Measurements from ENCODE around the gene SPATA18.
"Not testable (repeated sequence)": the region's sequence is repeated elsewhere in the genome, so short reads cannot be mapped to it uniquely, and the experiment has no call there.

Gene SPATA18

GRCh38 chr4:52052475-52052780 lies 1.3 kb downstream of the SPATA18 start:
- no peak for DNase-seq (ENCODE audit: low read depth)

- DNase-seq (ENCODE audit: low read depth), result no peak
These were observed 3.1 kb downstream of the SPATA18 start for GRCh38 chr4:52054254-52054653.

GRCh38 chr4:52057196-52057595 lies 6.1 kb downstream of the SPATA18 start:
- no peak for DNase-seq (ENCODE audit: low read depth)

GRCh38 chr4:52058275-52058674 lies 7.2 kb downstream of the SPATA18 start:
- no peak for DNase-seq (ENCODE audit: low read depth)

GRCh38 chr4:52059372-52059771 lies 8.3 kb downstream of the SPATA18 start:
- no peak for DNase-seq (ENCODE audit: low read depth)

- DNase-seq (ENCODE audit: low read depth), result no peak
These were observed 18.5 kb downstream of the SPATA18 start for GRCh38 chr4:52069571-52069970.

- DNase-seq (ENCODE audit: low read depth), result no peak
These were observed 20.9 kb downstream of the SPATA18 start for GRCh38 chr4:52071791-52072546.

- no peak for DNase-seq (ENCODE audit: low read depth)
These were observed 25.6 kb downstream of the SPATA18 start for GRCh38 chr4:52076731-52077130.

GRCh38 chr4:52079659-52080058 lies 28.6 kb downstream of the SPATA18 start:
- no peak for DNase-seq (ENCODE audit: low read depth)

- no peak for DNase-seq (ENCODE audit: low read depth)
These were observed 30.1 kb downstream of the SPATA18 start for GRCh38 chr4:52081216-52081615.

- DNase-seq (ENCODE audit: low read depth), result not testable (repeated sequence)
These were observed 35.3 kb downstream of the SPATA18 start for GRCh38 chr4:52086425-52086824.

- no peak for DNase-seq (ENCODE audit: low read depth)
These were observed 40.7 kb downstream of the SPATA18 start for GRCh38 chr4:52091801-52092200.

GRCh38 chr4:52093466-52093865 lies 42.4 kb downstream of the SPATA18 start:
- DNase-seq (ENCODE audit: low read depth), result no peak

- no peak for DNase-seq (ENCODE audit: low read depth)
These were observed 43.5 kb downstream of the SPATA18 start for GRCh38 chr4:52094376-52095145.

GRCh38 chr4:52095374-52095773 lies 44.3 kb downstream of the SPATA18 start:
- no peak for DNase-seq (ENCODE audit: low read depth)

GRCh38 chr4:52096048-52096447 lies 44.9 kb downstream of the SPATA18 start:
- no peak for DNase-seq (ENCODE audit: low read depth)

- DNase-seq (ENCODE audit: low read depth), result no peak
These were observed 47.5 kb downstream of the SPATA18 start for GRCh38 chr4:52098618-52099017.

GRCh38 chr4:52099860-52100461 lies 48.9 kb downstream of the SPATA18 start:
- DNase-seq (ENCODE audit: low read depth), result no peak

GRCh38 chr4:52102587-52102986 lies 51.5 kb downstream of the SPATA18 start:
- no peak for DNase-seq (ENCODE audit: low read depth)

- no peak for DNase-seq (ENCODE audit: low read depth)
These were observed 52.2 kb downstream of the SPATA18 start for GRCh38 chr4:52103319-52103718.

GRCh38 chr4:52105276-52105675 lies 54.2 kb downstream of the SPATA18 start:
- no peak for DNase-seq (ENCODE audit: low read depth)

- no peak for DNase-seq (ENCODE audit: low read depth)
These were observed 55.1 kb downstream of the SPATA18 start for GRCh38 chr4:52106191-52106590.

GRCh38 chr4:52106660-52107059 lies 55.6 kb downstream of the SPATA18 start:
- no peak for DNase-seq (ENCODE audit: low read depth)

Measured in stimulated activated CD4-positive, alpha-beta T cell treated with anti-CD3 and anti-CD28 coated beads, Interleukin-2, amount 100 ng/mL, for 4 hours (primary cell).